Measurements from ENCODE around the gene ASAP2. TPM values are rescaled to one million over a fixed set of nuclear protein-coding genes. Genes with fewer than 3 reads are reported as not detected.

The ASAP2 gene
- polyA plus RNA-seq, 1 donor (not counting 4 experiments of a cell fraction or from before 2014, with no cell fraction given): 54.2 TPM

GRCh38 chr2:9252002-9252357 lies 45.4 kb downstream of the ASAP2 start:
- Histone ChIP-seq H4K20me1 (ENCODE audit: control insufficient read depth, extremely low read depth, insufficient read depth, low read length) (no peaks in the 10 kb centered on the region), H3K4me2 (ENCODE audit: control insufficient read depth, extremely low read depth, insufficient read depth, low read depth, low read length) (peak overlapping the region; percentile 53), H3K4me1 (ENCODE audit: control insufficient read depth, extremely low read depth, insufficient read depth, low read length) (peaks cover 81% of the 10 kb centered on the region), H3K27ac (ENCODE audit: control insufficient read depth, insufficient read depth, low read length) (peak overlapping the region; percentile 87), H3K36me3 (ENCODE audit: control insufficient read depth in 2 of 2, extremely low read depth in 1 of 2, insufficient read depth in 2 of 2, low read length in 2 of 2) (peaks cover 0 to 20% of the 10 kb centered on the region in 2 experiments), H3K4me3 (ENCODE audit: control insufficient read depth in 2 of 3, extremely low read depth in 1 of 3, insufficient read depth in 2 of 3, low read depth in 1 of 3, low read length in 3 of 3) (peak overlapping the region in 2 of 3 experiments; percentile 2 to 9), H3K9me1 (ENCODE audit: control insufficient read depth, extremely low read depth, insufficient read depth, low read length) (no peaks in the 10 kb centered on the region), H3K27me3 (ENCODE audit: control insufficient read depth, extremely low read depth, insufficient read depth, low read length) (no peaks in the 10 kb centered on the region), H3K9me3 (ENCODE audit: control insufficient read depth, low read depth, low read length) (no peaks in the 10 kb centered on the region), H2AFZ (ENCODE audit: control insufficient read depth, low read length) (peak overlapping the region; percentile 19), H3K79me2 (ENCODE audit: control insufficient read depth, insufficient read depth, low read length) (peaks cover 79% of the 10 kb centered on the region), H3K9ac (ENCODE audit: control insufficient read depth, extremely low read depth, insufficient read depth, low read length) (peak overlapping the region; percentile 74)
- TF ChIP-seq CTCF (optimal IDR thresholded peaks at IDR 0.05 in 1 of 3, IDR thresholded peaks at IDR 0.05 in 1 of 3, conservative IDR thresholded peaks at IDR 0.05 in 1 of 3; ENCODE audit: extremely low read depth in 1 of 3, insufficient read depth in 2 of 3, low read length in 3 of 3) (no peak), EZH2 (IDR thresholded peaks at IDR 0.05; ENCODE audit: low read length) (no peak)
- DNase-seq (ENCODE audit: low read depth, low spot score): no peak
- dilution Hi-C loops (cut with MboI; ENCODE audit: extremely low pct_ligation_motif_present, low sequenced_read_pairs): no loop called here
- peak; percentile 39 for FAIRE-seq

- Histone ChIP-seq H3K27me3 (ENCODE audit: control insufficient read depth, extremely low read depth, insufficient read depth, low read length) (no peaks in the 10 kb centered on the region), H3K9me1 (ENCODE audit: control insufficient read depth, extremely low read depth, insufficient read depth, low read length) (no peaks in the 10 kb centered on the region), H4K20me1 (ENCODE audit: control insufficient read depth, extremely low read depth, insufficient read depth, low read length) (no peaks in the 10 kb centered on the region), H3K36me3 (ENCODE audit: control insufficient read depth in 2 of 2, extremely low read depth in 1 of 2, insufficient read depth in 2 of 2, low read length in 2 of 2) (peaks cover 5 to 9% of the 10 kb centered on the region in 2 experiments), H3K9ac (ENCODE audit: control insufficient read depth, extremely low read depth, insufficient read depth, low read length) (no peak overlapping the region), H3K79me2 (ENCODE audit: control insufficient read depth, insufficient read depth, low read length) (peaks cover 89% of the 10 kb centered on the region), H3K4me1 (ENCODE audit: control insufficient read depth, extremely low read depth, insufficient read depth, low read length) (peaks cover 49% of the 10 kb centered on the region), H3K4me3 (ENCODE audit: control insufficient read depth in 2 of 3, extremely low read depth in 1 of 3, insufficient read depth in 2 of 3, low read depth in 1 of 3, low read length in 3 of 3) (no peak overlapping the region), H3K27ac (ENCODE audit: control insufficient read depth, insufficient read depth, low read length) (no peak overlapping the region), H3K9me3 (ENCODE audit: control insufficient read depth, low read depth, low read length) (no peaks in the 10 kb centered on the region), H3K4me2 (ENCODE audit: control insufficient read depth, extremely low read depth, insufficient read depth, low read depth, low read length) (peak overlapping the region; percentile 29), H2AFZ (ENCODE audit: control insufficient read depth, low read length) (no peak overlapping the region)
- dilution Hi-C loops (cut with MboI; ENCODE audit: extremely low pct_ligation_motif_present, low sequenced_read_pairs): no loop called here
- no peak for FAIRE-seq
- DNase-seq (ENCODE audit: low read depth, low spot score): no peak
- TF ChIP-seq EZH2 (IDR thresholded peaks at IDR 0.05; ENCODE audit: low read length) (no peak), CTCF (optimal IDR thresholded peaks at IDR 0.05 in 1 of 3, IDR thresholded peaks at IDR 0.05 in 1 of 3, conservative IDR thresholded peaks at IDR 0.05 in 1 of 3; ENCODE audit: extremely low read depth in 1 of 3, insufficient read depth in 2 of 3, low read length in 3 of 3) (no peak)
These were observed 48.8 kb downstream of the ASAP2 start for GRCh38 chr2:9255416-9255815.
